ENCODE data around the gene CLMN. TPM values are rescaled to one million over a fixed set of nuclear protein-coding genes. Genes with fewer than 3 reads are reported as not detected.

CLMN gene
- total RNA-seq, 1 donor: 0.36 TPM

- no peak for DNase-seq (ENCODE audit: low read depth)
- H3K4me3 ChIP-seq (ENCODE audit: low read depth, low read length): no peak overlapping the region
- no peak for TF ChIP-seq CTCF (IDR thresholded peaks at IDR 0.05; ENCODE audit: insufficient read depth, low read length)
Measured at GRCh38 chr14:95215094-95215725, 104.5 kb downstream of the CLMN start.

- no peak for TF ChIP-seq CTCF (IDR thresholded peaks at IDR 0.05; ENCODE audit: insufficient read depth, low read length)
- no peak overlapping the region for H3K4me3 ChIP-seq (ENCODE audit: low read depth, low read length)
- DNase-seq (ENCODE audit: low read depth): no peak
Measured at GRCh38 chr14:95213774-95214173, 105.9 kb downstream of the CLMN start.

- H3K4me3 ChIP-seq (ENCODE audit: low read depth, low read length): no peak overlapping the region
- DNase-seq (ENCODE audit: low read depth): no peak
- no peak for TF ChIP-seq CTCF (IDR thresholded peaks at IDR 0.05; ENCODE audit: insufficient read depth, low read length)
Measured at GRCh38 chr14:95211721-95212504, 107.8 kb downstream of the CLMN start.

GRCh38 chr14:95210699-95211098 is 109.0 kb downstream of the CLMN start:
- TF ChIP-seq CTCF (IDR thresholded peaks at IDR 0.05; ENCODE audit: insufficient read depth, low read length): no peak
- no peak overlapping the region for H3K4me3 ChIP-seq (ENCODE audit: low read depth, low read length)
- no peak for DNase-seq (ENCODE audit: low read depth)

- no peak for TF ChIP-seq CTCF (IDR thresholded peaks at IDR 0.05; ENCODE audit: insufficient read depth, low read length)
- no peak for DNase-seq (ENCODE audit: low read depth)
- H3K4me3 ChIP-seq (ENCODE audit: low read depth, low read length): no peak overlapping the region
Measured at GRCh38 chr14:95208598-95208997, 111.1 kb downstream of the CLMN start.

- no peak for TF ChIP-seq CTCF (IDR thresholded peaks at IDR 0.05; ENCODE audit: insufficient read depth, low read length)
- H3K4me3 ChIP-seq (ENCODE audit: low read depth, low read length): no peak overlapping the region
- DNase-seq (ENCODE audit: low read depth): no peak
Measured at GRCh38 chr14:95207475-95208233, 112.1 kb downstream of the CLMN start.

Measured in fibroblast of the aortic adventitia (primary cell).